Liver (tissue), 9 donors: ENCODE results near the gene TANC2. TPM values are rescaled to one million over a fixed set of nuclear protein-coding genes. Genes with fewer than 3 reads are reported as not detected.

Experiments
- DNase-seq: peaks from one replicate; pipeline ENCODE4 v3.0.0-alpha.2; 2017; ENCODE audit warnings: low spot score
- H3K27ac ChIP-seq, 2 donors: one replicate each; pipeline ENCODE4 v1.7.0; 2013; ENCODE audit warnings: inconsistent platforms in 2 of 2, low read length in 2 of 2, control low read depth in 1 of 2, low read depth in 1 of 2, mild to moderate bottlenecking in 1 of 2
- H3K27me3 ChIP-seq, 4 donors: one replicate each; pipeline versions ENCODE4 v1.6.1 to v1.7.0; 2013; ENCODE audit warnings: low read length in 3 of 4, inconsistent platforms in 1 of 4, mild to moderate bottlenecking in 1 of 4, moderate library complexity in 1 of 4; ENCODE audit not compliant: control insufficient read depth in 4 of 4, insufficient read depth in 4 of 4
- H3K36me3 ChIP-seq, 4 donors: one replicate each; pipeline versions ENCODE4 v1.6.1 to v1.7.0; 2013; ENCODE audit warnings: low read length in 3 of 4, mild to moderate bottlenecking in 3 of 4, low read depth in 1 of 4, moderate library complexity in 1 of 4; ENCODE audit not compliant: control insufficient read depth in 4 of 4, insufficient read depth in 3 of 4
- H3K4me1 ChIP-seq, 4 donors: one replicate each; pipeline versions ENCODE4 v1.6.1 to v1.7.0; 2013; ENCODE audit warnings: low read length in 3 of 4, mild to moderate bottlenecking in 3 of 4, moderate library complexity in 1 of 4; ENCODE audit not compliant: control insufficient read depth in 4 of 4, insufficient read depth in 4 of 4
- H3K4me3 ChIP-seq, 3 donors: one replicate each; pipeline versions ENCODE4 v1.6.1 to v1.7.0; 2013; ENCODE audit warnings: low read length in 3 of 3, control low read depth in 1 of 3, low read depth in 1 of 3, mild to moderate bottlenecking in 1 of 3
- H3K9ac ChIP-seq, 2 donors: one replicate each; pipeline ENCODE4 v1.7.0; 2013; ENCODE audit warnings: low read length in 2 of 2, mild to moderate bottlenecking in 2 of 2, moderate library complexity in 2 of 2, control low read depth in 1 of 2, low read depth in 1 of 2
- H3K9me3 ChIP-seq, 4 donors: one replicate each; pipeline versions ENCODE4 v1.6.1 to v1.7.0; 2013; ENCODE audit warnings: low read length in 3 of 4; ENCODE audit not compliant: control insufficient read depth in 4 of 4
- CTCF ChIP-seq: fragments of 150-350 bp; IDR thresholded peaks from 2 replicates; pipeline ENCODE4 v1.5.1; 2017; ENCODE audit warnings: improper control_type of control experiment, low read depth, low read length; ENCODE audit not compliant: missing input control
- EGR1 ChIP-seq, 2 donors: IDR thresholded peaks; 2 replicates each; pipeline ENCODE4 v1.6.1; 2016 to 2018; ENCODE audit warnings: antibody characterized with exemption in 2 of 2, low read depth in 2 of 2
- FOXA2 ChIP-seq: IDR thresholded peaks from 2 replicates; pipeline ENCODE4 v1.6.1; 2016; ENCODE audit warnings: antibody characterized with exemption
- GABPA ChIP-seq, 2 donors: IDR thresholded peaks in 1 of 2; conservative IDR thresholded peaks in 1 of 2; 2 replicates each; pipeline ENCODE4 v1.6.1; 2016; ENCODE audit warnings: antibody characterized with exemption in 2 of 2, mild to moderate bottlenecking in 1 of 2, moderate library complexity in 1 of 2
- JUND ChIP-seq, 2 donors: IDR thresholded peaks; 2 replicates each; pipeline ENCODE4 v1.6.1; 2016; ENCODE audit warnings: antibody characterized with exemption in 2 of 2
- MAX ChIP-seq: IDR thresholded peaks from 2 replicates; pipeline ENCODE4 v1.6.1; 2016; ENCODE audit warnings: antibody characterized with exemption
- RAD21 ChIP-seq, 2 donors: IDR thresholded peaks; 2 replicates each; pipeline ENCODE4 v1.6.1; 2016; ENCODE audit warnings: antibody characterized with exemption in 2 of 2, mild to moderate bottlenecking in 2 of 2
- REST ChIP-seq: IDR thresholded peaks from 2 replicates; pipeline ENCODE4 v1.6.1; 2016; ENCODE audit warnings: antibody characterized with exemption, mild to moderate bottlenecking
- RXRA ChIP-seq, 2 donors: IDR thresholded peaks; 2 replicates each; pipeline ENCODE4 v1.6.1; 2017 to 2018; ENCODE audit warnings: antibody characterized with exemption in 2 of 2, mild to moderate bottlenecking in 1 of 2
- SP1 ChIP-seq: IDR thresholded peaks from 2 replicates; pipeline ENCODE4 v1.6.1; 2018; ENCODE audit warnings: antibody characterized with exemption, mild to moderate bottlenecking
- TAF1 ChIP-seq: conservative IDR thresholded peaks from 2 replicates; pipeline ENCODE4 v1.6.1; 2016; ENCODE audit warnings: antibody characterized with exemption, mild to moderate bottlenecking
- YY1 ChIP-seq: IDR thresholded peaks from 2 replicates; pipeline ENCODE4 v1.6.1; 2016; ENCODE audit warnings: antibody characterized with exemption, mild to moderate bottlenecking
- ZBTB33 ChIP-seq: IDR thresholded peaks from 2 replicates; pipeline ENCODE4 v1.6.1; 2016; ENCODE audit warnings: antibody characterized with exemption
- WGBS: extraction: QIAGEN DNeasy Blood & Tissue Kit; methylation state at CpG from one replicate; pipeline ENCODE4 v1.1.7; 2013; 5-methylcytosine and 5-hydroxymethylcytosine counted together
- polyA plus RNA-seq, 2 donors: library from polyadenylated mRNA; stranded (reverse) in 1 of 2; unstranded in 1 of 2; fragments of 200-250 nt in 1 of 2; fragments of >200 nt in 1 of 2; fragmentation: Nextera tagmentation in 1 of 2; extraction: Ambion mirVana in 1 of 2; gene quantifications; one replicate each; pipeline versions ENCODE4 v1.2.1 to v1.2.3, GENCODE V29; 2013 to 2015
- total RNA-seq, 2 donors: library from RNA; depleted of rRNA; stranded (reverse); fragments of >200 nt; gene quantifications; one replicate each; pipeline ENCODE4 v1.2.3, GENCODE V29; 2014
- donor health status: healthy.
- donor health status: healthy.
- donor health status: healthy.
- donor health status: healthy.
- donor health status: healthy.

TANC2 gene
- total and polyA plus RNA-seq, 4 donors = 1.2 to 7.7 (median 4.1) TPM

- H3K4me3 ChIP-seq = no peak overlapping the region
- no peaks in the 10 kb centered on the region for H3K4me1 ChIP-seq
- H3K9ac ChIP-seq = no peak overlapping the region
- no peak overlapping the region for H3K27ac ChIP-seq
- WGBS = 74% methylated on average over 4 of the region's 4 CpGs
- no peaks in the 10 kb centered on the region for H3K27me3 ChIP-seq
- no peaks in the 10 kb centered on the region for H3K9me3 ChIP-seq
- DNase-seq = no peak
- H3K36me3 ChIP-seq = no peaks in the 10 kb centered on the region
- no peak for TF ChIP-seq CTCF
- no peak for TF ChIP-seq JUND (IDR thresholded peaks at IDR 0.05)
- no peak for TF ChIP-seq ZBTB33
- TF ChIP-seq EGR1 (IDR thresholded peaks at IDR 0.05; ENCODE audit: low read depth in 2 of 2) = no peak
- no peak for TF ChIP-seq REST
- no peak for TF ChIP-seq SP1
- no peak for TF ChIP-seq TAF1
- TF ChIP-seq GABPA (IDR thresholded peaks at IDR 0.05 in 1 of 2, conservative IDR thresholded peaks at IDR 0.05 in 1 of 2) = no peak
Measured at GRCh38 chr17:62994931-62995330, 28.9 kb downstream of the TANC2 start.

GRCh38 chr17:62995377-62995885 is 29.4 kb downstream of the TANC2 start:
- DNase-seq = no peak
- WGBS = 75% methylated on average over 3 of the region's 3 CpGs
- no peaks in the 10 kb centered on the region for H3K36me3 ChIP-seq
- H3K4me3 ChIP-seq = no peak overlapping the region
- H3K9ac ChIP-seq = no peak overlapping the region
- no peak for TF ChIP-seq GABPA (IDR thresholded peaks at IDR 0.05 in 1 of 2, conservative IDR thresholded peaks at IDR 0.05 in 1 of 2)
- TF ChIP-seq YY1 = no peak
- TF ChIP-seq ZBTB33 = no peak
- no peak for TF ChIP-seq FOXA2
- TF ChIP-seq JUND (IDR thresholded peaks at IDR 0.05) = no peak
- TF ChIP-seq TAF1 = no peak
- no peak for TF ChIP-seq MAX
- TF ChIP-seq EGR1 (IDR thresholded peaks at IDR 0.05; ENCODE audit: low read depth in 2 of 2) = no peak
- peak; percentile 55 to 72 for TF ChIP-seq RAD21 (IDR thresholded peaks at IDR 0.05)
- no peak for TF ChIP-seq REST
- peak; percentile 24 for TF ChIP-seq CTCF
- no peak for TF ChIP-seq SP1
- TF ChIP-seq RXRA (IDR thresholded peaks at IDR 0.05) = no peak
- no peaks in the 10 kb centered on the region for H3K4me1 ChIP-seq
- H3K27ac ChIP-seq = no peak overlapping the region
- H3K9me3 ChIP-seq = no peaks in the 10 kb centered on the region
- no peaks in the 10 kb centered on the region for H3K27me3 ChIP-seq
